Neural progenitor cell (in vitro differentiated cells): ENCODE measurements around the gene CXCR5.

ENCODE experiments used
- EZH2 ChIP-seq: fragments of 200-600 bp; sonication (generic); IDR thresholded peaks from 2 replicates; pipeline ENCODE4 v1.6.1; 2017; ENCODE audit warnings: antibody characterized with exemption, mild to moderate bottlenecking, moderate library complexity
- EZH2phosphoT487 ChIP-seq: fragments of 200-600 bp; sonication (generic); IDR thresholded peaks from 2 replicates; pipeline ENCODE4 v1.6.1; 2017; ENCODE audit warnings: antibody characterized with exemption
- TF ChIP-seq, protein P1 (sequence below): fragments of 200-600 bp; sonication (generic); IDR thresholded peaks from 2 replicates; pipeline ENCODE4 v1.5.1; 2017; ENCODE audit warnings: antibody characterized with exemption, mild to moderate bottlenecking

DNA sequence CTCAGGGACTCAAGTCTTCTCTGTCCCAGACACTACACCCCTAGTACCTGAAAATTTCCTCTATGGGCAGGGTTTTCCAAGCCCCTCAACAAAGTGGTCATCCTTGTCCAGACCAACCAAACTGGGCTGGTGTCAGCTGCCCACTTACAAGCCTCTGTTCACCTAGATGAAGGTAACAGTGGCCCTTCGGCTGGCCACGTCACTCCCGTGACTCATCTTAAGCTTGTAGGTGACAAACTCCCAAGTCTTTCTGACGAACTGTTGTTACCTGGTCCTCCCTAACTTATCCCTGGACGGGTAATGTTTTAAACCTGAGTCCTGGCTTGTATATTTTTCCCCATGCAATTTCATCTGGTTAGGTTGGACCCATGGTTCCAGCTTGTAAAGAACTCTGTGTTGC lies 4.7 kb downstream of the CXCR5 start:
- TF ChIP-seq, protein P1, sequence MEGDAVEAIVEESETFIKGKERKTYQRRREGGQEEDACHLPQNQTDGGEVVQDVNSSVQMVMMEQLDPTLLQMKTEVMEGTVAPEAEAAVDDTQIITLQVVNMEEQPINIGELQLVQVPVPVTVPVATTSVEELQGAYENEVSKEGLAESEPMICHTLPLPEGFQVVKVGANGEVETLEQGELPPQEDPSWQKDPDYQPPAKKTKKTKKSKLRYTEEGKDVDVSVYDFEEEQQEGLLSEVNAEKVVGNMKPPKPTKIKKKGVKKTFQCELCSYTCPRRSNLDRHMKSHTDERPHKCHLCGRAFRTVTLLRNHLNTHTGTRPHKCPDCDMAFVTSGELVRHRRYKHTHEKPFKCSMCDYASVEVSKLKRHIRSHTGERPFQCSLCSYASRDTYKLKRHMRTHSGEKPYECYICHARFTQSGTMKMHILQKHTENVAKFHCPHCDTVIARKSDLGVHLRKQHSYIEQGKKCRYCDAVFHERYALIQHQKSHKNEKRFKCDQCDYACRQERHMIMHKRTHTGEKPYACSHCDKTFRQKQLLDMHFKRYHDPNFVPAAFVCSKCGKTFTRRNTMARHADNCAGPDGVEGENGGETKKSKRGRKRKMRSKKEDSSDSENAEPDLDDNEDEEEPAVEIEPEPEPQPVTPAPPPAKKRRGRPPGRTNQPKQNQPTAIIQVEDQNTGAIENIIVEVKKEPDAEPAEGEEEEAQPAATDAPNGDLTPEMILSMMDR: no peak
- no peak for TF ChIP-seq EZH2phosphoT487
- no peak for TF ChIP-seq EZH2
